Stimulated activated CD8-positive, alpha-beta memory T cell treated with anti-CD3 and anti-CD28 coated beads, Interleukin-12 subunit alpha, Interleukin-12 subunit beta, amount 100 ng/mL, for 4 hours (primary cell): Measurements from ENCODE around the gene SIAE.
A peak's percentile ranks its signal among the peaks of the same experiment; 100 is the strongest.
"Not testable (repeated sequence)": the region's sequence is repeated elsewhere in the genome, so short reads cannot be mapped to it uniquely, and the experiment has no call there.

Experiments used
- DNase-seq: peaks from one replicate; pipeline ENCODE4 v3.0.0-alpha.2; 2020; ENCODE audit warnings: low read depth

SIAE gene

DNA sequence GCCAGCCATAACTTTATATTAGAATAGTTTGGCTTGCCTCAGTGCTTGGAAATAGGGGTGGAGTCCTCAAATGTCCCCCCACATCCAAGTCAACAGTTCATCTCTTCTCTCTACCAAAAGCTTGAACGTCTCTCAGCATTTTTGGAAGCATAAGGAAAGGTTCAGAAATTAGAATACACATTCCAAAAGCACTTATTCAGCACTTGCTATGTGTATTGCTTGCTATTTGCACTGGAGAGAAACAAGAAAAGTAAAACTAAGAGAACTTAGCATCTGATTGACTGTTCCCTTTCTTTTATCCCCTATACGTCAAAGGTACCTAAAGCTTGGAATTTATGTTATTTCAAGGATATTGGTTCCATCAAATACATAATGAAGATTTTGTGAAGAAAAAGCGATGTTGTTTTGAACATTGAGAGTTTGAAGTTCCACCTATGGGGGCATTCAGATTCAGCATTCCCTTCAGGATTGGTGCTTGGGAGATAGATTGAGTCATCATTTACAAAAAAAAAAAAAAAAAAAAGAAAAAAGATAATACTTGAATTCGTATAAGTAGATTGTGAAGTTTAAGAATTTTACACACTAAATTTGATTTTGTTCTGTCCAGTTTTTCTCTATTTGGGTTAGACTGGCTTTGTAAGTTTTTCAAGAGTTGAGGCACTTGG is 49.5 kb downstream of the SIAE start:
- no peak for DNase-seq

DNA sequence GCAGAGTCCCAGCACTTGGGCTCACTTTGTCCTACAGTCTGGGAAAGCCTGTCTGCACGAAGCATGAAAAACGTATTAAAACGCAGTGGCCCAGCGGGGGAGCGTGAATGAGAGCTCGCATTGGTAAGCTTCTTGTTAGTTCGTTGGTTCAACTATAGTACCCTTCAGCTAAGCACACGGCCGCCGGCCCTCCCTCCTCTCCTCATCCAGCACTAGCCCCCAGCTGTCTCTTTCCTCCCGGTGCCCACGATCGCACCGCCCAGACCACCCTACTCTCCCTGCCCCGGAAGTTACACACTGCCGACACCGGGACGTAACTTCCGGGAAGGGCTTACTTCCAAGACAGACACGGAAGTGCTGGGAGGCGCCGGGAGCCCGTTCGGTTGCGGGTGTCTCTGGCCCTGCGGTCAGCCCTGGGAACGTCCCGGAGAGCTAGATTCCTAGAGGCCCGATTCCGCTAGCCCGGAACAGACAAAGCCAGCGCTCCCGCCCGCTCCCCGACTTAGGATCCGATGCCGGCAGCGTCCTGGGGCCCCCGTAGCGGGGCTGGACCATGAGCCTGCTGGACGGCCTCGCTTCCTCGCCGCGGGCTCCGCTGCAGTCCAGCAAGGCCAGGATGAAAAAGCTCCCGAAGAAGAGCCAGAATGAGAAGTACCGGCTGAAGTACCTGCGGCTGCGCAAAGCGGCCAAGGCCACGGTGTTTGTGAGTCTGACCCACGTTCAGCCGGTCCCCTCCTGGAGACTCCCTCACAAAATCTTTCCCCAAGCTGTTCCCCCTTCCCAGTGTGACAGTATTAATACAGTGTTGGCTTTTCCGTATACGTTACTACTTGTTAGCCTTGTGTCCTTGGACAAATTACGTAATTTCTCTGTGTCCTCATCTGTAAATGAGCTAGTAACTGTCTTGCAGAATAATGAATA is 50.7 kb downstream of the SIAE start, which contains the start of gene TBRG1:
Gene TBRG1 (plus strand): TSS at position 334 of the 921 bp plus-strand sequence. CDS start 220 bp downstream, at position 554.
- DNase-seq: peak; percentile 71

DNA sequence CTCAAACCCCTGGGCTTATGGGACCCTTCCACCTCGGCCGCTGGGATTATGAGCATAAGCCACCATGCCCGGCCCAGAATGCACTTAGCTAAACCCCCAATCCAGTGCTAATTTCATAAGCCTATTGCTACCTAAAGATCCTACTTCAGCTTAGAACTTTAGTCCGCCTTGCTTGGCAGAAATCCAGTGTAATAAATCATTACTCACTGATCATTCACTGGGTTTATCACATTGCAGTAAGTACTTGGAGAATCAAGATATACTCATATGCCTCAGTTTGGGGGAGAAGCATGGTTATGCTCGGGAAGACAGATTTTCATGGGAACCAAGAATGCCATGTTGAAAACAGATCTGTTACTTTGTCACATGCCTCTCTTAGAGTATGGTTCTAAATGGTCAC is 54.7 kb downstream of the SIAE start:
- DNase-seq: no peak

DNA sequence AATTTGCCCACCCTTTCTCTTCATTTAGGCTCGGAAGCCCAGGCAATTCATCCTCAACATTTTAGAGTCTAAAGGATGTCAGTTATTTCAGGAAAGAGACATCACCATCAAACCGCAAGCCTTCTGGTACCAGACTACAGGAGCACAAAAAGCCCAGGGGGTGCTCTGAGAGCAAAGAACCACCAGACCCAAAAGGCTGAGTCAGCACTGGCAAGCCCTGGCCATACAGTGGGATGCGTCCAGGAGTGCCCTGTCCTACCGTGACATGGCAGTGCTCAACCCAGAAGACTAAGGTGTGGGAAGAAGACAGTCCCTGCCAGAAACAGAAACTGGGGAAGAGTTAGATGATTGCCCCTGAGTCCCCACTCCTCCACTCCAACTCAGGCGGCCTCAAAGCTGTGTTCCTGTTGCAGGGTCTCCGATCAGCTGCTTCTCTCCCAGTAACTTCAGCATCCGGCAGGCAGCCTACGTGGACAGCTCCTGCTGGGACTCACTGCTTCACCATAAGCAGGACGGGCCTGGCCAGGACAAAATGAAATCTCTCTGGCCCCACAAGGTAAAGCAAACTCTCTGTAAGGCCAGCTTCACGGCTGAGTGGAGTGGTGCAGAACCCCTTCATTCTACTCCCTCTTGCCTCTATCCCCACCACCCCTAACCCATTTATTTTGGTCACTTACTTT is 60.8 kb downstream of the SIAE start:
- no peak for DNase-seq

DNA sequence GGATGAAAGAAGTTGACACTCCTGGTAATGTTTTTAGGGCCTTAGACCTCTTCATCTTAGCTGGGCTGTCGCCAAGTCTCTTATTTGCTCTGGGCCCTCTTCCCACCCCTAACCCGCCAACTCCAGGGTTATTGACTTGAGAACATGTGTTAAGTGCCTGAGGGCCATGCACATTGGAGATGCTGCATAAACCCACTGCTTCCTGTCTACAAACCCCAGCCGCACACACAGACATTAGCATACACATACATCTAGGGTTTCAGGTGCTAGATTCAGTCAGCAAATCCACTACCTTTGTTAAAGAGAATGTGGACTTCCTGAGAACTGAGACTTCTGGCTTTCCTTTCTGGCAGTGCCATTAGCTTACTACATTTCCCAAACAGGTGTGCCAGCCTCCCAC is 61.5 kb downstream of the SIAE start:
- DNase-seq: no peak

DNA sequence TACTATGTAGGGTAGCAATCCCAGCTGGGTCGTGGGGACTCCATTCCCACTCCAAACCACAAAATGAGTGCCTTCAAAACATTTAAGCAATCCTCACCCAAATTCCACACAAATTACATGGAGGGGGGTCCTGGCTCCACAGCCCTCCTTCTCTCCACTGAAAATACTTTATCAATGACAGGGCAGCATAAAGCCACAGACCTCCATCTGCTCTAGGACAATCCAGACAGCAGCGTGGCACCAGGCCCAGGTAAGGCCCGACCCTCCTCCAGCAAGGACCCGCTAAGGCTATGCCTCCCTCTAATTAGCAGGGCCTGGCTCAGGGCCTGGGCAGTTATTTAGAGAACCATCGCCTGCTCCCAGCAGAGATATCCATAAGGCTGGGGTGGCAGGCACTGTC is 62.5 kb downstream of the SIAE start, which contains the start of gene PANX3:
Gene PANX3 (plus strand): TSS at position 365 of the 400 bp plus-strand sequence. CDS start 129 bp downstream, outside the sequence.
- DNase-seq: no peak

DNA sequence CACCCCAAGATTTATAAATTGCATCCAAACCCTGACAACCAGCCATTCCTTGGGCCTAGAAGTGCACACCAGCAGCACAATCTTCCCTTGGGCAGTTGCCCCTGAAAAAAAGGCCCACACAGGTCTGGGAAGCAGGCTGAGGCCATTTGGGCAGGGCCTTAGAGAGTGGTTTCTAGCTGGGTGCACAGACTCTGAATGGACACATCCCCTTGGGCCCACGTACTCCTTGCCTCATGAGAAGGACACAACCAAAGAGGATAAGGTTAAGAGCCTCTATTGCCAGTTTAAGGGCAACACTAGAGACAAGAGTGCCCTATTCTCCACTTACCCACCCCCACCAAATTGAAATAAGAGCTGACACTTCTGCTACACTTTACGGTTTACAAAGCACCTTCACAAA is 63.2 kb downstream of the SIAE start:
- DNase-seq: no peak

DNA sequence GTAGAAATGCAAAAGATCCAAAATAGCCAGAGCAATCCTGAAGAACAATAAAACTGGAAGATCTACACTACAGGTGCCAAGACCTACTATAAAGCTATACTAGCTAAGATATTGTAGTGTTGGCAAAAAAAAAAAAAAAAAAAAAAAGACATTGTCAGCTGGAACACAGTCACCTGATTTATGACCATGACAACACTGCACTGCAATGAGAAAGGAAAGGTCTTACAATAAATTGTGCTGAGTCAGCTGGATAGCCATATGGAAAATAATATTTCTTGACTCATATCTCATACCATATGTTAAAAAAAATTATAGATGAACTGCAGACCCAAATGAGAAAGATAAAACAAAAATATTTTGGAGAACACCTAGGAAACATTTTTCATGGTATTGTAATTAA is 65.4 kb downstream of the SIAE start:
- no peak for DNase-seq

DNA sequence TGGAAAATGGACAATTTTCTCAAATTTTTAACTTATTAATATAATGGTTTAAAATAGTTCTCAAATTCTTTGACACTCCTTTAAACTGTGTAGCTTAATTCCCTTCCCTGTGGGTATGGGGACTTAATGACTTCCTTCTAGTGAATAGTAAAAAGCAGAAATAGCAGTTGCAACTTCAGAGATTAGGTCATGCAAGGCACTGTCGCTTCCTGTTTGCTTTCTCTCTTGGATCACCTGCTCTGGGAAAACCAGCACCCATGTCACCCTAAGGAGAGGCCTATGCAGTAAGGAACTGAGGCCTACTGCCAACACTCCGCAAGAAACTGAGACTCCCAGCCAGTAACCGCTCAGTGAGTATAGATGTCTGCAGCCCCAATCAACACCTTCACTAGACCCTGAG is 67.8 kb downstream of the SIAE start:
- DNase-seq: no peak

DNA sequence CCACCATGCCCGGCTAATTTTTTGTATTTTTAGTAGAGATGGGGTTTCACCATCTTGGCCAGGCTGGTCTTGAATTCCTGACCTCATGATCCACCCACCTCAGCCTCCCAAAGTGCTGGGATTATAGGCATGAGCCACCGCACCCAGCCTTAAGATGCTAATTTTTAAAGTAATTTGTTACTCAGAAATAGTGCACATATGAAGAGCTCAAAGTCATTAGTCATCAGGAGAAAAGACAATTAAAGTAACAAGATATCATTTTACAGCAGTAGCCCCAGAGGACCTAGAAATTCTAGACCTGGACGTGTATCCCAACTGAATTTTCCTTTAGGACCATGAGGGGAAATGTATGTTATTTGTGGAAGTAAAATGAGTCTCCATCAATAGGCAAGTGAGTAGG is 70.8 kb downstream of the SIAE start:
- DNase-seq: not testable (repeated sequence)

DNA sequence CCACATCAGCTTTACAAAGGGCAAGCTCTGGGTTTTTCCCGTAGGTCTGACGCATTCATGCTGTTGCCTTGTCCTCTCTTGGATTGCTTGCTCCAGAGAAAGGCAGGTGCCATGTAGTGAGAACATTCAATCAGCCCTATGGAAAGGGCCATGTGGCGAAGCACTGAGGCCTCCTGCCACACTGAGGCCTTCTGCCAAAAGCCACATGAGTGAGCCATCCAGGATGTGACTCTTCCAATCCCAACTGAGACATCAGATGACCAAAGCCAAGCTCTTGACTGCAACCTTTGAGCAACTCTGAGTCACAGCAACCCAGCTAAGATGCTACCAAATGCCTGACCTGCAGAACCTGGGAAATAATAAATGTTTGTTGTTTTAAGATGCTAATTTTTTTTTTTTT is 71.3 kb downstream of the SIAE start:
- DNase-seq: no peak

DNA sequence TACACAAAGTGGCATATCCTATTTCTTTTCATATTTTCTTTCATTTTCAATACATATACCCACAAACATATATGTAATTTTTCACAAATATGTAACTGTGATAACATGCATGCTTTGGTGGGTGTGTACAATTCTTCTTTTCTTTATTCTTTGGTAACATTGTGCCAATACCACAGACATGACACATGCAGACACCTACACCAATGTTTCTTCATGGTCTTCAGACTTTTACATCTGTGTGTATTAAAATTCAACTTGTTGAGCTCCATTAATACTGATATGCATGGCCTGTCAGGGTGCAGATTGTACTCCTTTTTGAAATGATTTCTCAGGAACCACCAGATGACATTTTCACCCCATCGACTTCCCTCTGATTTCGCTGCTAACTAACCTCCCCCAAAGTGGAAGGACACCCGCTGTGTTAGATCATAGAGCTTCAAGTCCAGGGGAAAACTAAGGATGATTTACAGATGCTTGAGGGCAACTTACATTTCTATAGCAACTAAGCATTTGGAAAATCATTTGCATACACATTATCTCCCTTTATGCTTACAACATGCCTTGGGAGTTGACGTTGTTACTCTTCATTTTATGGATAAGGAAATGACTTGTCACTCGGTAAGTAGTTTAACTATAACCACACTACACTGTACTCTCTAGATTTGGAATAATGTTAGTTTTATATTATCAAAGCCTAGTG is 72.8 kb downstream of the SIAE start:
- DNase-seq: no peak

DNA sequence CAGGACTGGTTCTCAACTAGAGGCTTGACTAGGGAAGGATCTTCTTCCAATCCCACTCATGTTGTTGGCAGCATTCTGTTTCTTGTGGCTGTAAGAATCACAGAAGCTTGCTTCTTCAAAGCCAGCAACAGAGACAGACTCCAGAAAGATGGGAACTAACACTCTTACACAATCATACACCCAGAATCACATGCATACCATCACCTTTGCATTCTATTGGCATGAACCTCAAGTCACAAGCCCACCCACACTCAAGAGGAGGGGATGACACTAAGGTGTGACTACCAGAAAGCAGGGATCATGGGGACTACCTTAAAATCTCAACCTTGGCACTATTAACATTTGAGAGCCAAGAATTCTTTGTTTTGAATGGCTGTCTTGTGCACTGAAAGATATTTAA is 75.9 kb downstream of the SIAE start:
- DNase-seq: no peak

DNA sequence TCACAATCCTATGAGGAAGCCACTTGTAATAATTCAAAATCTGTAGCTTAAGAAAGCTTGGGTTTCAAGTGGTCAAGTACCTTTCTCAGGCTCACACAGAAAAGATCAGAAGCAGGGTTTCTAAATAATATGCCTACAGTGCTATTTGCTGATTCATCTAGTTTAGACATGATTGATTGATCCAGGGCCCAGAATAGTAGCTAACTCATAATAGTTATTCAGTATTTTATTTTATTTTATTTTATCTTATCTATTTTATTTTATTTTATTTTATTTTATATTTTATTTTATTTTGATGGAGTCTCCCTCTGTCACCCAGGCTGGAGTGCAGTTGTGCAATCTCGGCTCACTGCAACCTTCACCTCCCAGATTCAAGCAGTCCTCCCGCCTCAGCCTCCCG is 78.2 kb downstream of the SIAE start:
- no peak for DNase-seq

DNA sequence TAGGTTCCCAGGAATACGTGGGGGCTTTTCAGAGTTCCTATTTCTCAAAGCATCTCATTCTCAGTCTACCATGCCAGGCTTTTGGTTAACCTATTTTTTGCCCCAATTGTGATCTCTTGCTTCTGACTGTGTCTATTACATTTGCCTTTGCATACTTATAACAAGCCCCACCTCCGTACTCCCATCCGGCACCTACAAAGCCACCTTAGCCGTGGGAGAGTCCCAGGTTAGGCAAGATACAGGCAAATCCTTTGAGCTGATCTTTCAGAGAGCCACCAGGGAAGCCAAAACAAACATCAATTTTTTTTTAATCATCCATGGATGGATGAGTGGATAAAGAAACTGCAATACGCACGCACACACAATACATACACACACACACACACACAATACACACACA is 80.9 kb downstream of the SIAE start:
- no peak for DNase-seq

DNA sequence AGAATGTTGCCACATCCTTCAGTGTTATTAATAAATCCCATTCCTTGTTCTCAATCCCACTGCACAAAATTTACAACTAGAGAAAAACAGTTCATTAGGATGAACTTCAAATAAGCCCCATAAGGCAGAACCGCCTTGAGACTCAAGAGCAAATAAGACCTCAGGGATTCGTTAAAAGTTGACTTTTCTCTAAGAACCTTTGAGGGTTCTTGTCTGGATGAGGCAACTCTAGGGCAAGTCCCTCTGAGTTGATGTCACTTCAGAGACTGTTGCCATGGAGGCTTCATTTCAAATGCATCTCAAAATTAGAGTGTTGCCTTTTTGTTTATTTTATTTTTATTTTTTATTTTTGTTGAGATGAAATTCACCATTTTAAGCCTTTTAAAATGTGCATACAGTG is 82.1 kb downstream of the SIAE start:
- no peak for DNase-seq

DNA sequence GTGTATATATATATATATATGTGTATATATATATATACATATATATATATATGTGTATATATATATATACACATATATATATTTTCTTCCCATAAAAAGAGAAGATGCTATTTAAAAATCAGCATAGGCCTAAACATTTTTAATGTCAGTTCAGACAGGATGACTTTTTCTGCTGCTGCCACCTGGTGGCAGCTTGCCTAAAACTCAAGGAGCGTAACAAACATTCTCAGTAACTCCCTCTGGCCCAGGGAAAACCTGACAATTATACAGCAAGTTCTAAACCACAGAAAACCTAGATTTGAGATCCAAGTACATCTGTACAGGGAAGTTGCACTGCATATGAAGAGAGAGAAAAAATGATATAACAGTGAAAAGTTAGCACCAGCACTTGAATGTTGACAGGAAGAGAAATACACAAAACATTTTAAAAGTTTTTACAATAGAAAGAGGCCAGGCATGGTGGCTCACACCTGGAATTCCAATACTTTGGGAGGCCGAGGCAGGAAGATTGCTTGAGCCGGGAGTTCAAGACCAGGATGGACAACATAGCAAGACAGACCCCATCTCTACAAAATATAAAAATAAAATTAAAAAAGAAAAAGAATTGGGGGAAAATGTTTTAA is 87.2 kb downstream of the SIAE start:
- no peak for DNase-seq

DNA sequence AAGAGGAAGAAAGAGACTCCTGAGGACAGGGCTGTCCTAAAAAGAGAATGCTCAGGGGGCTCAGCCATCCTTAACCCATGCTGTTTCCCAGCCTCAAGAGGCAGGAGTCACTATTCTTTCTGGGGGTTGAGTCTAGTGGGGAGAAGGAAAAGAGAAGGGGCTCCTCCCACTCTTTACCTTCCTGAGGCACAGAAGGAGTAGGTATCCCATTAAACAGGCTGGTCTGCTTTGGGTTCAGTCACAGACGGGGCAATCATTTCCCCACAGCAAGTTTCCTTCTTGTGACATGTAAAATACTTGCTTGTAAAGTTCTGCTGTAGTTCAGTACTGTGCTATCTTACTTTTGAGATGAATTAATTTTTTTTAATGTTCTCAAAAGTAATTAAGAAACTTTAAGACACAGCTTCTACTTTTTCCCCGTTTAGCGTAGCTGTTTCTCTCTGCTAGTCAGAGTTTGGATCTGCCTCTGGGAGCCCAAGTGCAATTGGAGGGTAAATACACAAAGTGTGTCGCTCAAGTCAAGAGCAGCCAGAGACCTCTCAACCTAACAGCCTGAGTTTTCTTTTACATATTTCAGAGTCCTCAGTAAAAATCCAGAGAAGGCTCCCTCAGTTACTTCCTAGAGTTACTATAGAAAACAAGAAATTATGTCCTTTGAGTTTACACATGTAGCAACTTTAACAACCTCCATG is 88.7 kb downstream of the SIAE start:
- no peak for DNase-seq

DNA sequence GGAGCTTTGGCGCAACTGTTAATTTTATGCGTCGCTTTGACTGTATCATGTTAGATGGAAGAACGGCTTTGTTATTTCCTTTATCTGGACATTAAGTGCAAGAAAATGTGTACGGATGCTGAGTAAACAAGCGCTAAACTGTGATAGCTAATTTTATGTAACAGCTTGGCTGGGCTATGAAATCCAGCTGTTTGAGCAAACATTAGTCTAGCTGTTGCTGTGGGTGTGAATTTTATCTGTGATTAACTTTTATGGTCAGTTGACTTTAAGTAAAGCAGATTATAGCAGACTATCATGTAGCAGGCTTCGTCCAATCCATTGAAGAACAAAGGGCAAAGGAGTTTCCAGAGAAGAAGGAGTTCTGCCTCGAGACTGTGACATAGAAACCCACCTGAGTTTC is 89.8 kb downstream of the SIAE start:
- no peak for DNase-seq
